ENCODE measurements around the gene GLYR1. TPM values are rescaled to one million over a fixed set of nuclear protein-coding genes. Genes with fewer than 3 reads are reported as not detected.

Gene GLYR1
- total and polyA plus RNA-seq, 10 of the 15 experiments (the other 5 are each of a cell fraction or from before 2014, with no cell fraction given), result 7.3 to 90.2 (median 57.2) TPM

DNA sequence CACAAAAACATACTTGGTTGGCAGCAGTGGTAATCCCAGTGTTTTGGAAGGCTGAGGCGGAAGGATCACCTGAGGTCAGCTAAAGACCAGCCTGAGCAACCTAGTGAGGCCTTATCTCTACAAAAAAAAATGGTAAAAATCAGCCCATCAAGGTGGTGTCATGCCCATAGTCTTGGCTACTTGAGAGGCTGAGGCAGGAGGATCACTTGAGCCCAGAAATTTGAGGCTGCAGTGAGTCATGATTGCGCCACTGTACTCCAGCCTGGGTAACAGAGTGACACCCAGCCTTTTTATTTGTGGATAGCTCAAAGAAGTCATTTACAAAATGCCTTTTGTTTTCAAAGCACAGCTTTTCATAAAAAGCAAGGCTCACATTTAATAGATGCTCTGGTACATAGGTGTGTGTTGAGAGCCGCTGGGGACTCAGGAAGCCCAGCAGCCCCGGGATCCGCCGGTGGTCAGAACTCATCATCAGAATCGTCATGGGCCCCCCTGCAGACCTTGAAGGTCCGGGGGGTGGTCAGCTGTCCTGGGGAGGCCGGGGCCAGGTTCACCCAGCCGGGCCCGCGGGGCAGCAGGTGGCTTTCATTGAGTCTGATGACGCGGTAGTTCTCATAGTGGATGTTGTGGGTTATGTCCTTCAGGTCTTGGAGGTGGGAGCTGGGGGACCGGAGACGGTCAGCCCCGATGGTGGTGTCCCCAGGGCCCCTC, 69.6 kb downstream of the GLYR1 start (continued):
- no peak for TF ChIP-seq ASH2L (IDR thresholded peaks at IDR 0.05; ENCODE audit: borderline replicate concordance, low read depth)
- no peak for TF ChIP-seq SIX5 (IDR thresholded peaks at IDR 0.05; ENCODE audit: low read depth, low read length, severe bottlenecking)
- TF ChIP-seq EGR1 (IDR thresholded peaks at IDR 0.05; ENCODE audit: borderline replicate concordance in 1 of 2, low read depth in 2 of 2, low read length in 2 of 2), result no peak
- TF ChIP-seq, protein P1, sequence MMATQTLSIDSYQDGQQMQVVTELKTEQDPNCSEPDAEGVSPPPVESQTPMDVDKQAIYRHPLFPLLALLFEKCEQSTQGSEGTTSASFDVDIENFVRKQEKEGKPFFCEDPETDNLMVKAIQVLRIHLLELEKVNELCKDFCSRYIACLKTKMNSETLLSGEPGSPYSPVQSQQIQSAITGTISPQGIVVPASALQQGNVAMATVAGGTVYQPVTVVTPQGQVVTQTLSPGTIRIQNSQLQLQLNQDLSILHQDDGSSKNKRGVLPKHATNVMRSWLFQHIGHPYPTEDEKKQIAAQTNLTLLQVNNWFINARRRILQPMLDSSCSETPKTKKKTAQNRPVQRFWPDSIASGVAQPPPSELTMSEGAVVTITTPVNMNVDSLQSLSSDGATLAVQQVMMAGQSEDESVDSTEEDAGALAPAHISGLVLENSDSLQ (IDR thresholded peaks at IDR 0.05), result no peak
- TF ChIP-seq CREM (IDR thresholded peaks at IDR 0.05; ENCODE audit: low read depth), result no peak
- no peak for TF ChIP-seq ZNF622 (IDR thresholded peaks at IDR 0.05)
- TF ChIP-seq ZNF24 (IDR thresholded peaks at IDR 0.05), result no peak
- TF ChIP-seq, protein P2, sequence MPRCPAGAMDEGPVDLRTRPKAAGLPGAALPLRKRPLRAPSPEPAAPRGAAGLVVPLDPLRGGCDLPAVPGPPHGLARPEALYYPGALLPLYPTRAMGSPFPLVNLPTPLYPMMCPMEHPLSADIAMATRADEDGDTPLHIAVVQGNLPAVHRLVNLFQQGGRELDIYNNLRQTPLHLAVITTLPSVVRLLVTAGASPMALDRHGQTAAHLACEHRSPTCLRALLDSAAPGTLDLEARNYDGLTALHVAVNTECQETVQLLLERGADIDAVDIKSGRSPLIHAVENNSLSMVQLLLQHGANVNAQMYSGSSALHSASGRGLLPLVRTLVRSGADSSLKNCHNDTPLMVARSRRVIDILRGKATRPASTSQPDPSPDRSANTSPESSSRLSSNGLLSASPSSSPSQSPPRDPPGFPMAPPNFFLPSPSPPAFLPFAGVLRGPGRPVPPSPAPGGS (IDR thresholded peaks at IDR 0.05; ENCODE audit: borderline replicate concordance, insufficient read depth, low read depth, low read length, poor library complexity, severe bottlenecking), result no peak
- TF ChIP-seq FOXK2 (IDR thresholded peaks at IDR 0.05), result no peak

DNA sequence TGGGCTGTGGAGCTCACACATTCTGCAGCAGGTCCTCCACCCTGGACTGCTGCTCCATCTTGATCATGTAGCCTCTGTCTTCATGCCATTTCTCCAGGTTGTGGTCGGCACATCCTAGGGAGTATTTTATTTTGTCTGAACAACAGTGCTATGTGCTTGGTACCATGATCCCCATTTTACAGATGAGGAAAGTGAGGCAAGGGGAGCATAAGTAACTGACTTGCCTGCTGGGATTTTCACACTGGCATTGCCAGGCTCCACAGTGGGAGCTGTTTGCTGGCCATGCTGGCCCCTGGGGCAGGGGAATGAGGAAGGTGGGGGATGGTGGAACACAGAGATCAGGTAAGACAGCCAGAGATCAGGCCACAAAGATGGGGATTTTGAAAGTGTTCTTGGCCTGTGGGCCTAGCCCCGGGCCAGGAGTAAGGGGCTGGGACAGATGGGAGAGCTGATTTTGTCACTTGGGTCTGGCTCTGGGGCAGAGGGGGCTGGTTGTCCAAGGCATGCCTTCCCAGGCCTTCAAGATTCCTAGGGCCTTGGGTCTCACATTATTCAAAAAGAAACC, 70.9 kb downstream of the GLYR1 start:
- H4K20me1 ChIP-seq (ENCODE audit: control insufficient read depth, insufficient read depth), result no peaks in the 10 kb centered on the region
- H3K4me1 ChIP-seq (ENCODE audit: control insufficient read depth, insufficient read depth, low read length), result no peaks in the 10 kb centered on the region
- no peaks in the 10 kb centered on the region for H3K36me3 ChIP-seq (ENCODE audit: control insufficient read depth in 2 of 2, insufficient read depth in 2 of 2, low read length in 1 of 2)
- ChIA-PET CTCF (no interaction called here), SMC1A (ENCODE audit: uncharacterized antibody, unreplicated experiment) (no interaction called here), POLR2A (no interaction called here), RAD21 (ENCODE audit: unreplicated experiment) (no interaction called here)
- no TSS peak for BruUV-seq (replicated peaks)
- no peaks in the 10 kb centered on the region for H3K27me3 ChIP-seq (replicated peaks in 1 of 2; ENCODE audit: control insufficient read depth in 2 of 2, insufficient read depth in 2 of 2, low read length in 1 of 2)
- H3K4me3 ChIP-seq, result no peak overlapping the region
- no peak overlapping the region for H2AFZ ChIP-seq (ENCODE audit: control insufficient read depth, low read depth, low read length)
- FAIRE-seq (no peak), DNase-seq (ENCODE audit: low read depth, low spot score) (no peak), ATAC-seq (no peak)
- no peaks in the 10 kb centered on the region for H3K79me2 ChIP-seq (ENCODE audit: control insufficient read depth, insufficient read depth, low read length)
- TF ChIP-seq HCFC1 (IDR thresholded peaks at IDR 0.05; ENCODE audit: low read length) (no peak), YY1 (IDR thresholded peaks at IDR 0.05; ENCODE audit: low read depth, low read length) (no peak), SUZ12 (IDR thresholded peaks at IDR 0.05; ENCODE audit: unreplicated experiment) (no peak), TAF1 (IDR thresholded peaks at IDR 0.05; ENCODE audit: borderline replicate concordance, low read depth, low read length) (no peak), SMAD5 (IDR thresholded peaks at IDR 0.05; ENCODE audit: low read depth) (no peak), MEF2B (IDR thresholded peaks at IDR 0.05; ENCODE audit: partially characterized antibody, poor library complexity, severe bottlenecking) (no peak), CBX5 (IDR thresholded peaks at IDR 0.05; ENCODE audit: low read depth) (no peak), ZNF622 (IDR thresholded peaks at IDR 0.05) (no peak), TCF12 (IDR thresholded peaks at IDR 0.05; ENCODE audit: low read depth, low read length) (no peak), ZNF207 (IDR thresholded peaks at IDR 0.05; ENCODE audit: borderline replicate concordance) (no peak), TCF7 (IDR thresholded peaks at IDR 0.05; ENCODE audit: borderline replicate concordance) (no peak), SMARCA5 (IDR thresholded peaks at IDR 0.05) (no peak)
- H3K9me3 ChIP-seq (replicated peaks; ENCODE audit: control insufficient read depth, insufficient read depth, low read length), result no peaks in the 10 kb centered on the region
- WGBS (ENCODE audit: insufficient coverage, insufficient replicate concordance, low lambda C conversion rate, missing lambda C conversion rate), result 7% methylated on average over 2 of the region's 2 CpGs
- H3K9ac ChIP-seq (ENCODE audit: control insufficient read depth, insufficient read depth, low read length), result no peak overlapping the region
- intact Hi-C loops (cut with micrococcal nuclease; ENCODE audit: unreplicated experiment), result no loop called here
- no peak overlapping the region for H3K4me2 ChIP-seq (ENCODE audit: control insufficient read depth, insufficient read depth)
- H3K27ac ChIP-seq (ENCODE audit: control insufficient read depth, insufficient read depth), result no peak overlapping the region
- in situ Hi-C loops (cut with MboI), result no loop called here
